Peyer's patch (tissue), 4 donors: ENCODE results near the gene EYS. TPM values are rescaled to one million over a fixed set of nuclear protein-coding genes. Genes with fewer than 3 reads are reported as not detected.

Experiments
- DNase-seq, 3 donors: peaks; one replicate each; pipeline ENCODE4 v3.0.0-alpha.2; 2017 to 2019
- H3K27ac ChIP-seq, 4 donors: fragments of 200-600 bp; sonication (generic); one replicate each; pipeline ENCODE4 v1.5.1; 2016 to 2019
- H3K27me3 ChIP-seq, 2 donors: fragments of 200-600 bp; sonication (generic); one replicate each; pipeline ENCODE4 v1.5.1; 2019
- H3K36me3 ChIP-seq, 3 donors: fragments of 200-600 bp; sonication (generic); one replicate each; pipeline ENCODE4 v1.5.1; 2016 to 2019
- H3K4me1 ChIP-seq, 4 donors: fragments of 200-600 bp; sonication (generic); one replicate each; pipeline ENCODE4 v1.5.1; 2016 to 2019
- H3K4me3 ChIP-seq, 4 donors: fragments of 200-600 bp; sonication (generic); 1 replicate in 3 of 4; 2 replicates in 1 of 4; pipeline ENCODE4 v1.5.1; 2016 to 2019; ENCODE audit warnings: mild to moderate bottlenecking in 1 of 4
- H3K9me3 ChIP-seq, 4 donors: fragments of 200-600 bp; sonication (generic); one replicate each; pipeline ENCODE4 v1.5.1; 2016 to 2019; ENCODE audit warnings: mild to moderate bottlenecking in 1 of 4
- POLR2A ChIP-seq, 2 donors: fragments of 450-650 bp; IDR thresholded peaks; one replicate each; pipeline ENCODE4 v1.5.1; 2017; ENCODE audit warnings: antibody characterized with exemption in 2 of 2, mild to moderate bottlenecking in 2 of 2, moderate library complexity in 2 of 2
- total RNA-seq, 4 donors: library from RNA; depleted of rRNA; stranded (reverse); fragments of >200 nt; gene quantifications; one replicate each; pipeline ENCODE4 v1.1.0, GENCODE V29; 2016
- TF ChIP-seq, protein P1 (sequence below), 6 experiments: fragments of 450-650 bp in 4 of 6; fragments of 200-600 bp in 2 of 6; sonication (generic) in 1 of 6; IDR thresholded peaks; one replicate each; pipeline ENCODE4 v1.5.1; 2017 to 2019; ENCODE audit warnings: antibody characterized with exemption in 6 of 6, mild to moderate bottlenecking in 3 of 6, moderate library complexity in 1 of 6

Gene EYS
- total RNA-seq, 4 donors from 2014 or later = 0.13 to 1.5 (median 0.35) TPM; not detected in 1

GRCh38 chr6:64932486-64932885, 774.5 kb downstream of the EYS start:
- no peaks in the 10 kb centered on the region for H3K9me3 ChIP-seq
- no peak overlapping the region for H3K27ac ChIP-seq
- H3K36me3 ChIP-seq = no peaks in the 10 kb centered on the region
- TF ChIP-seq, protein P1, sequence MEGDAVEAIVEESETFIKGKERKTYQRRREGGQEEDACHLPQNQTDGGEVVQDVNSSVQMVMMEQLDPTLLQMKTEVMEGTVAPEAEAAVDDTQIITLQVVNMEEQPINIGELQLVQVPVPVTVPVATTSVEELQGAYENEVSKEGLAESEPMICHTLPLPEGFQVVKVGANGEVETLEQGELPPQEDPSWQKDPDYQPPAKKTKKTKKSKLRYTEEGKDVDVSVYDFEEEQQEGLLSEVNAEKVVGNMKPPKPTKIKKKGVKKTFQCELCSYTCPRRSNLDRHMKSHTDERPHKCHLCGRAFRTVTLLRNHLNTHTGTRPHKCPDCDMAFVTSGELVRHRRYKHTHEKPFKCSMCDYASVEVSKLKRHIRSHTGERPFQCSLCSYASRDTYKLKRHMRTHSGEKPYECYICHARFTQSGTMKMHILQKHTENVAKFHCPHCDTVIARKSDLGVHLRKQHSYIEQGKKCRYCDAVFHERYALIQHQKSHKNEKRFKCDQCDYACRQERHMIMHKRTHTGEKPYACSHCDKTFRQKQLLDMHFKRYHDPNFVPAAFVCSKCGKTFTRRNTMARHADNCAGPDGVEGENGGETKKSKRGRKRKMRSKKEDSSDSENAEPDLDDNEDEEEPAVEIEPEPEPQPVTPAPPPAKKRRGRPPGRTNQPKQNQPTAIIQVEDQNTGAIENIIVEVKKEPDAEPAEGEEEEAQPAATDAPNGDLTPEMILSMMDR (IDR thresholded peaks at IDR 0.05) = no peak
- TF ChIP-seq POLR2A (IDR thresholded peaks at IDR 0.05) = no peak
- H3K4me3 ChIP-seq = no peak overlapping the region
- H3K27me3 ChIP-seq = no peaks in the 10 kb centered on the region
- no peaks in the 10 kb centered on the region for H3K4me1 ChIP-seq
- no peak for DNase-seq

- H3K9me3 ChIP-seq = no peaks in the 10 kb centered on the region
- H3K36me3 ChIP-seq = no peaks in the 10 kb centered on the region
- H3K27ac ChIP-seq = no peak overlapping the region
- no peak for TF ChIP-seq POLR2A (IDR thresholded peaks at IDR 0.05)
- TF ChIP-seq, protein P1 (IDR thresholded peaks at IDR 0.05) = no peak
- DNase-seq = no peak
- no peaks in the 10 kb centered on the region for H3K27me3 ChIP-seq
- H3K4me3 ChIP-seq = no peak overlapping the region
- H3K4me1 ChIP-seq = no peaks in the 10 kb centered on the region
Observed at GRCh38 chr6:64930681-64931080, 776.3 kb downstream of the EYS start.

DNA sequence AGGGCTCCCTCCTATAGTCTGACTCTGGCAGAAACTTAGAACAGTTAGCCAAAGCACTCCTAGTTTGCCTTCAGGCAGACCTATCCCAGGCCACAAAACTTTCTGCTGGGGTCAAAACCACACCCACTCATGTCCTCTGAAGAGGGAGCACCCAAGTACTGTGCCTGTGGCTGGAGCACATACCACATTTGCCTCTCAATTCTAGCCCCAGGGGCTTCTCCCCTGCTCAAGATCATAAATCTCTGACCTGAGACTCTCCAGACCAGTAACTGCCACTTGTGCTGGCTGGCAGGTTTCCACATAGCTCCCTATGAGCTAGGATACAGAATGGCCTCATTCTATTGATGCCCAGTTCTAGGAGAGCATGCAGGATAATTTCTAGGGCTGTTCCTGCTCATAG, 781.0 kb downstream of the EYS start:
- H3K27me3 ChIP-seq = no peaks in the 10 kb centered on the region

GRCh38 chr6:64920257-64920656, 786.8 kb downstream of the EYS start:
- no peaks in the 10 kb centered on the region for H3K9me3 ChIP-seq
- TF ChIP-seq POLR2A (IDR thresholded peaks at IDR 0.05) = no peak
- TF ChIP-seq, protein P1 (IDR thresholded peaks at IDR 0.05) = no peak
- no peaks in the 10 kb centered on the region for H3K36me3 ChIP-seq
- no peak overlapping the region for H3K4me3 ChIP-seq
- H3K27ac ChIP-seq = no peak overlapping the region
- H3K27me3 ChIP-seq = no peaks in the 10 kb centered on the region
- DNase-seq = no peak
- no peaks in the 10 kb centered on the region for H3K4me1 ChIP-seq

More for the DNA sequence above, 781.0 kb downstream of the EYS start:
- TF ChIP-seq, protein P1 (IDR thresholded peaks at IDR 0.05) = no peak
- TF ChIP-seq POLR2A (IDR thresholded peaks at IDR 0.05) = no peak
- no peak for DNase-seq
- no peak overlapping the region for H3K27ac ChIP-seq
- no peaks in the 10 kb centered on the region for H3K4me1 ChIP-seq
- no peaks in the 10 kb centered on the region for H3K9me3 ChIP-seq
- no peak overlapping the region for H3K4me3 ChIP-seq
- no peaks in the 10 kb centered on the region for H3K36me3 ChIP-seq

DNA sequence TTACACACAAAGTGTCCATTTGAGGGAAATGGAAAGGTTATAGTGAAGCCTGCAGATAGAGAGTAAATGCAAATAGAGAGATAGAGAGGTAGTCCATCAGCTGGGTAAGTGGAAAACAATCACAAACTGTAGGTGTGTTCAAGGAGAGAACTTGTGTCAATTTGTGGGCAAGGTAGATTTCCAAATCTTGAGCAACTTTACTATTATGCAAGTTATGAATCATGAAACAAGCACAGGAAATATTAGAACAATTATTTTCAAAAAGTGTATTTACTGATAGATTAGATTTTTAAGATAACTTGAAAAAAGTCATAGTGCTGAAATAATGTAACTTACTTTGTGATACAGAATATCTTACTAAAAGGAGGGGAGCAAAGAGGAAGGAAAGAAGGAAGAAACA, 792.9 kb downstream of the EYS start:
- Histone ChIP-seq H3K27me3 (no peaks in the 10 kb centered on the region), H3K9me3 (no peaks in the 10 kb centered on the region), H3K4me1 (no peaks in the 10 kb centered on the region), H3K36me3 (no peaks in the 10 kb centered on the region), H3K27ac (no peak overlapping the region), H3K4me3 (no peak overlapping the region)
- no peak for DNase-seq
- no peak for TF ChIP-seq POLR2A (IDR thresholded peaks at IDR 0.05)
- TF ChIP-seq, protein P1 (IDR thresholded peaks at IDR 0.05) = no peak

DNA sequence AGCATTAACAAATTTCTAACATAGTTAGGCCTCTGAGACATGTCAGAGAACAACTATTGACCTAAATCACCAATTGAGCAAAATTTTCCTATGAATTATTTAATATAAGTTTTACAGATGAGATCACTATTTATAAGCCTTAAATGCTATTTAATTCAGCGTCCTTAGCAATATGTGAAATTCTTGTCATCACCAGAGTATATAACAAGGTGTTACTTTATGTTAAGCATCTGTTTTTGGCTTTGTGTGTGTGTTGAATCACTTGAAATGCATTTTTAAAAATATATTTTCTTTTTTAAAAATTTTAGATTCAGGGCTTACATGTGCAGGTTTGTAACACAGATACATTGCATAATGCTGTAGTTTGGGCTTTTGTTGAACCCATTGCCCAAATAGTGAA, 794.1 kb downstream of the EYS start:
- Histone ChIP-seq H3K9me3 (no peaks in the 10 kb centered on the region), H3K27me3 (no peaks in the 10 kb centered on the region), H3K4me3 (no peak overlapping the region), H3K4me1 (no peaks in the 10 kb centered on the region), H3K36me3 (no peaks in the 10 kb centered on the region), H3K27ac (no peak overlapping the region)
- TF ChIP-seq POLR2A (IDR thresholded peaks at IDR 0.05) = no peak
- no peak for DNase-seq
